ENCODE measurements around the gene TOB1.
"Not testable (repeated sequence)": the region's sequence is repeated elsewhere in the genome, so short reads cannot be mapped to it uniquely, and the experiment has no call there.

Gene TOB1

DNA sequence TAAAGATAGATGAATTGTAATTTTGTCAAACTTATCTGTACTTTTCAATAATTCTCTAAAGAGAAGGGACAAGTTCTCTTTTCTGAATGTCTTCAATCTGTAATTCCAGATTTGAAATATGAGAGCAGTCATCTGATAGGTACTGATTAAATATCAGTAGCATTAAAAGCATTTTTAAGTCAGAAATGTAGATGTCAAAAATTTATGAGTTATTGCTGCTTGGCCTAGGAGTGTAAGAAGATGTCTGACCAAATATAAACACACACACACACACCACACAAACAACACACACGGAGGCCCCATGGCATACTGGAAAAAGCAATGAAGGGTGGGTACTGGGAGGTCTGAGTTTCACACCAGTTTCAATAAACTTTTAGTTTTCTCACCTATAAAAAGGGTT lies 2.4 kb upstream of the TOB1 start:
- no peak for DNase-seq (ENCODE audit: low spot score)
- FAIRE-seq: no peak

DNA sequence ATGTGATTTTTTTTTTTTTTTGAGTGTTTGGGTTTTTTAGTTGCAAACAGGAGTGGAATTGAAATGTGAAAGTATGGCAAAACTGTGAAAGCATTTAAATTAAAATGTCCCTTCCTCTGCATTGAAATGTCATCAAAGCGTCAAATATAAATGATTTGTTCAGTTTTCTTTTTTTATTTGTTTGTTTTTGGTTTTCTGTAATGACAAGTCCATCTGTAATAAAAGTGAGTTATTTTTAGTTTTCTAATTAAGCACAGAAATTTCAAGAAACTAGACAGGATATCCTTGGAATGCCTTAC lies 1.9 kb upstream of the TOB1 start:
- FAIRE-seq: no peak
- DNase-seq (ENCODE audit: low spot score): no peak

DNA sequence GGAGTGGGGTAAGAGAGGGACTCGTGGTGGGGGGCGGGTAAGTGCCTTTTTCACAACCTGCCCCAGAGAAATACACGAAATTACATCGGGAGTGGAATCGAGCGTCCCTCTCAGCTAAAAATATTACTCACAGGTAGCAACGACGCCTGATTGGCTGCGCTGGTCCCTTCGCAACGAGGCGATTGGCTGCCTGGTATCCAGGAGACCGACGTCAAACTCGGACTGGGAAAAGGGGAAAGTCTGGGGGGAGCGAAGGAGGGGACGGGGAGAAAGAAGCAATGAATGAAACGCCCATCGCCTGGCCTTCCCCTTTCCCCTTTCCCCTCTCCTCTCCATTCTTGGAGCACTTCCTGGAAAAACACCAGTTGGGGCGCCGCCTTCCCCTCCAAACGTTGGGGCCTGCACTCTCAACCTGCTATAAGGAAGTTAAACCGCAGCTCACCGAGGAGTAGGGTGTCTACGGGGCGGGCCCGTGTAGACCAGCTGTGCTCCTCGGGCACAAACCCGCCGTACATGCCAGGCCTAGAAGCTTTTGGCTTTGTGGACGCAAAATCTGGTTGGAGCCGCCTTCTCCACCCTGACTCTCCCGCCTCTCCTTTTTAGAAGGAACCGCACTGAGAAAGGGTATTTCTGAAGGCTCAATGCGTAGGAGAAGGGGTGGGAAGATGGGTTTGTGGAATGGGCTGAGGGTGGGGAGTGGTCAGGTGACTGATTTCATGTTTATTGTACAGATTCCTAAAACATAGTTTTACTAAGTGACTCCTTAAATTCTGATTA lies 1.4 kb upstream of the TOB1 start:
- FAIRE-seq (no peak), DNase-seq (ENCODE audit: low spot score) (peak; percentile 95)

GRCh38 chr17:50866950-50867362 lies 802 bp upstream of the TOB1 start:
- no peak for FAIRE-seq
- DNase-seq (ENCODE audit: low spot score): peak; percentile 44

DNA sequence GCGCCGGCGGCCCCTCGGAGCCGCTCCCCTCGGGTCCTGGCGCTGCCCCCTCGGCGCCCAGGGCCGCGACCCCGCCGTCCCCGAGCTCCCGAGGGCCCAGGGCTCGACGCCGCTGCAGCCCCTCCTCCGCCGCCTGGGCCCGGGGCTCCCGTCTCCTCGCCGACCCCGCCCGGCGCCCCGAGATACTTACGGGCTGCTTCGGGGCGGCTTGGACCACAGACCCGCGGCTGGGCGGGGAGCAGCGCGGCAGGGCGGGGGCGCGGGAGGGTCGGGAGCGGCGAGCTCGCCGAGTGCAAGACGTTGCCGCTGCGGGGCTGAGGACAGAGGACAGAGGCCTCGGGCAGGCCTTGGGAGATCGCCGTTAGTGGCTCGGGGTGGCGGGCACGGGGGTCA lies 290 bp downstream of the TOB1 start:
- no peak for FAIRE-seq
- peak; percentile 23 for DNase-seq (ENCODE audit: low spot score)

DNA sequence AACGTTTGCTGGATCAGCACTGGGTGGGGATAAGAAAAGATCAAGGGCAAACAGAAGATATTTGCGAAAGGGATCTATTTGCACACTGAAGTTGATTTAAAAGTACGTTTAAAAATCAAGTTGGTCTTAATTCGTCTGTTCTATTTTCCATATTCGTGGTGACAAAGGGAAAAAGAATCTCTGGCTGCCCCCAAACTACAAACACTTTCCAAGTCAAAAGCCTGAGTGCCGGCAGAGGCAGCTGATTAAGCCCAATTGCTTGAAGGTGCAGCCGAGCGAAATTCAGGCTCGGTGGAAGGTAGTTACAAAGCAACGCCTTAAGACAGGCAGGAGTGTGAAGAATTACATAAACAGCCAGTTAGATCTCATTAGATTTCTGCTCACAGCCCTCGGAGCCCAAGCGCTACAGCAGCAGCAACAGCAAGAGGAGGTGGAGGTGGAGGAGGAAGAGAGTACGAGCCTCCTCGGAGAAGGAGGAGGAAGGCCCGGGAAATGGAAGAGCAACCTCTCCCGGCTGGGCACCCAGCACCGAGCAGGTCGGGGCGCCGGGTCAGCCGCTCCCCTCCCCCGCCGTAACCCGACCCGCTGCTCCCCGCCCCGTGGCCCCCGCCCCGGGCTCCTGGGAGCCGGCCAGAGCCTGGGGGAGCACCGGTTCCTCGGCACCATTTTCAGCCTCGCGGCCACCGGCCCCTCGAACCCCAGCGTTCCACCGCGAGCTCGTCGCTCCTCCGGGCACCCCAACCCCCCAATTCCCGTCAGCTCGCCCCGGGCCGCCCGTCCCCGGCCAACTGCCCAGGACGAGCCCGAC lies 890 bp downstream of the TOB1 start:
- FAIRE-seq (no peak), DNase-seq (ENCODE audit: low spot score) (peak; percentile 51)

GRCh38 chr17:50864747-50865059 lies 1.5 kb downstream of the TOB1 start:
- DNase-seq (ENCODE audit: low spot score) (no peak), FAIRE-seq (no peak)

- FAIRE-seq (no peak), DNase-seq (ENCODE audit: low spot score) (no peak)
These were observed 2.2 kb downstream of the TOB1 start for GRCh38 chr17:50863931-50864330.

GRCh38 chr17:50863221-50863843 lies 2.8 kb downstream of the TOB1 start:
- no peak for DNase-seq (ENCODE audit: low spot score)
- FAIRE-seq: no peak

- DNase-seq (ENCODE audit: low spot score) (no peak), FAIRE-seq (no peak)
These were observed 4.2 kb downstream of the TOB1 start for GRCh38 chr17:50861822-50862528.

DNA sequence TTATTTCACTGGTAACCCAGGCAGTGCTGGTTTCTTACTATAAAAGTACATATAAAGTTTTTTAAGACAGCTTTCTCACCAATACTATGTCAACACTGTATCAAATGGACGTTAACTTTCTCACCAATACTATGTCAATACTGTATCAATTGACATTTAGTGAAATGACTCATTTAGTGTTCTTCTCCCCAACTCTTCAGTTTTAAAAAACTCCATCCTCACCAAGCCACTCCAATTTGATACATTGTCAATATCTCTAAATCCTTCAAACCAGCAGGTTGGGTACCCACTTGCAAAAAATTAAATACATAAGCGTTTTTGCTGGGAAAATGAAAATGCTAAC lies 4.8 kb downstream of the TOB1 start:
- DNase-seq (ENCODE audit: low spot score) (no peak), FAIRE-seq (no peak)

- DNase-seq (ENCODE audit: low spot score); FAIRE-seq: not testable (repeated sequence)
These were observed 6.4 kb downstream of the TOB1 start for GRCh38 chr17:50859727-50860126.

DNA sequence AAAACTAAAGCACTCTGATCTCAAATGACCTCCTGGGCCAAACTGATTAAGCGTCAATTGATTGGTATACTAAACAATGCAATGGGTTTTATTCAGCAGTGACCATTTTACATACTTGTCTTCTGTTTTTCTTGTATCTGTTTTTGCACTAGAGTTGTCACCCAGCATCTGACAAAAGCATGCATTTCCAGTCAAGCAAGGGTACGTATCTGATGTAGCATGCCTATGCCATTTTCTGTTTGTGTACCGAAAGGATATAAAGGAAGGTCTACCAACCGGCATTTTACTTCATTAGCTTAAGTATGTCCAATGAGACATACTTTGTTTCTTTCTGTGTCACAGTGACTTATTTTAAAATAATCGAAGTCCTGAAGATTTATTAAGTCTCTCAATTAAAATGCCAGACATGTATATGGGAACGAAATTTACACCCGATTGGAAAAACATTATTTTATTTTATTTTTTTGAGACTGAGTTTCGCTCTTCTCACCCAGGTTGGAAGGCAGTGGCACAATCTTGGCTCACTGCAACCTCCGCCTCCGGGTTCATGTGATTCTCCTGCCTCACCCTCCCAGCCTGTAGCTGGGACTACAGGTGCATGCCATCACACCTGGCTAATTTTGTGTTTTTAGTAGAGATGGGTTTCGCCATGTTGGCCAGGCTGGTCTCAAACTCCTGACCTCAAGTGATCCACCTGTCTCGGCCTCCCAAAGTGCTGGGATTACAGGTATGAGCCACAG lies 7.5 kb downstream of the TOB1 start:
- FAIRE-seq: no peak
- no peak for DNase-seq (ENCODE audit: low spot score)

DNA sequence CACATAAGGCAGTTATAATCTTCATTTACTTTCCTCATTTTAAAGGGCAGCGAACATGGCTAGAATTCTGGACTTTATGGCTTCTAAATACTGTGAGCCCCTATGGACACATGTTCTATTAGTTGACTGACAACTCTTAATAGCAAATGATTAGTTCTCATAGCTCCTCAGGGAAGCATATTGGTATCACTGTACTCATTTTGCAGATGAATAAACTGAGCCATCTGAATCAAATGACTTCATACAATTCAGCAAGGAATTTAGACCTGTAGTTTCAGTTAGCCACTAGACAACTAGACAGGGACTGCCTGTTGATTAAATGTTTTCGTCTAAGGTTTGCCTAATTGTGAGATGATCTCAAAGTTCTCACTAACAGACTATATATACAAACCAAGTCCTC lies 9.7 kb downstream of the TOB1 start:
- DNase-seq (ENCODE audit: low spot score): no peak
- no peak for FAIRE-seq

DNA sequence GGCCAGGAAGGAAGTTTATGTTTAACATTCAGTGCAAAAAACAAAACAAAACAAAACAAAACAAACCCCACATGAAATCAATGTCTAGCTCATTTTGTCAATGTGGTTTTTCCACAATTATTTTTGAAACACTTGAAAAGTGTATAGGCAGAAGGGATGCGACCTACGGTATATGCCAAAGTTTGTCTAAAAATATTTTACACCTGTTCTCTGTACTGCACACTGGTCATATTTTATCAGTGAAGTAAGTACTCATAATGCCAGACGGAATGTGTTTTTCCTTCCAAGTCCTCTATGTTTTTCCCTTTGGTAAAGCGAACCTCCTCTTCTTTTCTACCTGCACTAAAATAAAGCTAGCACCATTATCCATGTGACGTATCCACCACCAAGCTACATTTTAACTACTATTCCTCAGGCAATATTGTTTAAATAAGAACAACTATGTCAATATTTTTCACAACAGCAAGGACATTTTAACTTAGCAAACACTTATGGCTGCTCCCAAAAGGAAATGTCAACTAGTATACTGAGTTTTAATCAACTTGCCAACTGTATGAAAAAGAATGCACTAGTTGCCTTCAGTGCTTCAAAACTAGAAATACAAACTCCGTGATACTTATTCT lies 10.3 kb downstream of the TOB1 start:
- no peak for DNase-seq (ENCODE audit: low spot score)
- no peak for FAIRE-seq

GRCh38 chr17:50853781-50854180 lies 12.4 kb downstream of the TOB1 start:
- FAIRE-seq (no peak), DNase-seq (ENCODE audit: low spot score) (no peak)

- DNase-seq (ENCODE audit: low spot score) (no peak), FAIRE-seq (no peak)
These were observed 13.0 kb downstream of the TOB1 start for GRCh38 chr17:50853015-50853615.

DNA sequence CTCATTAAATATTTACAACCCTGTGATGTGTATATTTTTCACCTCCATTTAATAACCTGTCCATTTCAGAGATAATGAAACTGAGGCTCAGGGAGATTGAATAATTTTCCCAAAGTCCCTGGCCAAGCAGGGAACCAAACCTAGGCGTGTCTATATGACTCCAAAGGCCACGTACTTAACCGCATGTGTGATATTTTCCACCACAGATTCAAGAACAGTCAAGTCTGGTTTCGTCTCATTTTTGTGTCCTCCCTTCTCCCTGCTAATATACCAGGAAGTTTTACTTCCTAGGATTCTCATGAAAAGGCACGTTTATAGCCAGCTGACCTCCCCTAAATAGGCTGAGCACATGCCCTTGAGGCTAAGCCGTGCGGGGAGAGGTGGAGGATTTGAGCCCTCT lies 15.5 kb downstream of the TOB1 start:
- FAIRE-seq (no peak), DNase-seq (ENCODE audit: low spot score) (no peak)

DNA sequence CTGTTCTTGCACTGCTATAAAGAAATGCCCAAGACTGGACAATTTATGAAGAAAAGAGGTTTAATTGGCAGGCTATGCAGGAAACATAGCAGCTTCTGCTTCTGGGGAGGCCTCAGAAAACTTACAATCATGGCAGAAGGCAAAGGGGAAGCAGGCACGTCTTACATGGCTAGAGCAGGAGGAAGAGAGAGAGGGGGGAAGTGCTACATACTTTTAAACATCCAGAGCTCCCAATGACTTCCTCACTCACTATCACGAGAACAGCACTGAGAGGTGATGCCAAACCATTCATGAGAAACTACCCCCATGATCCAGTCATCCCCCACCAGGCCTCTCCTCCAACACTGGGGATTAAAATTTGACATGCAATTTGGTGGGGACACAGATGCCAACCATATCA lies 17.4 kb downstream of the TOB1 start:
- FAIRE-seq (no peak), DNase-seq (ENCODE audit: low spot score) (no peak)

GRCh38 chr17:50848039-50848438 lies 18.1 kb downstream of the TOB1 start:
- FAIRE-seq (no peak), DNase-seq (ENCODE audit: low spot score) (no peak)

DNA sequence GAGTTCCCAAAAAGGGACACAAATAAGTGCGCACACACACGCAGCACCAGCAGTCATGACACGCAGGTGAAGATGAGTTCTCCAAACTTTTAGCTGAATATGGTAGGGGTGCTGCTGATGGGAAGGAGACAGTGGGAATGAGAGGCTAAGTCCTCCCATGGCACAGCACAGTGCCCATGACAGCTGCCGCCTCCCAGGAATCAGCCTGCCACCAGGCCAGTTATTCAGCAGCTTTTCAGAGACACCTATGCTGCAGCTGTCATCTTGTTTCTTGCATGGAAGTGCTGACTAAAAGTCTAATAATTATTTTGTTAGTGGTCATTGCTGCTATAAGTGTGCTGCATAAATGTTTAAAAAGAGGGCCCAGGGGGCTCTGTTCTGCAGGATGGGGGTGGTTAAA lies 18.6 kb downstream of the TOB1 start:
- DNase-seq (ENCODE audit: low spot score) (no peak), FAIRE-seq (no peak)

All from urothelium cell line (cell line).